ENCODE results near the gene KIF5C. TPM values are rescaled to one million over a fixed set of nuclear protein-coding genes. Genes with fewer than 3 reads are reported as not detected.

KIF5C gene
- total and polyA plus RNA-seq, 8 donors, result under 0.01 to 14.7 (median 2.4) TPM

- Histone ChIP-seq H3K4me3 (no peak overlapping the region), H3K27ac (no peak overlapping the region), H3K36me3 (no peaks in the 10 kb centered on the region), H3K4me1 (peaks cover 0 to 4% (median 0%) of the 10 kb centered on the region in 4 donors), H3K27me3 (peaks cover 0 to 3% (median under 1%) of the 10 kb centered on the region in 3 donors), H3K9me3 (peaks cover 0 to 11% (median 4%) of the 10 kb centered on the region in 4 donors)
- 46 to 72% (median 64%) methylated on average over 1 of the region's 1 CpG for WGBS, 5 donors
- intact Hi-C loops (cut with DNase I; ENCODE audit: low total_unique reads), result no loop called here
- no peak for TF ChIP-seq POLR2A (IDR thresholded peaks at IDR 0.05)
- no peak for TF ChIP-seq CTCF (IDR thresholded peaks at IDR 0.05)
- no peak for TF ChIP-seq EP300 (IDR thresholded peaks at IDR 0.05)
- no peak for TF ChIP-seq POLR2AphosphoS5 (IDR thresholded peaks at IDR 0.05)
- DNase-seq, result no peak
Observed at GRCh38 chr2:149044500-149044899, 169.5 kb downstream of the KIF5C start.

GRCh38 chr2:149047118-149047517, 172.1 kb downstream of the KIF5C start:
- no peaks in the 10 kb centered on the region for H3K4me1 ChIP-seq
- intact Hi-C loops (cut with DNase I; ENCODE audit: low total_unique reads), result no loop called here
- TF ChIP-seq EP300 (IDR thresholded peaks at IDR 0.05), result no peak
- TF ChIP-seq POLR2A (IDR thresholded peaks at IDR 0.05), result no peak
- no peak for TF ChIP-seq POLR2AphosphoS5 (IDR thresholded peaks at IDR 0.05)
- TF ChIP-seq CTCF (IDR thresholded peaks at IDR 0.05), result no peak
- no peak overlapping the region for H3K4me3 ChIP-seq
- H3K27me3 ChIP-seq, result no peaks in the 10 kb centered on the region
- H3K36me3 ChIP-seq, result no peaks in the 10 kb centered on the region
- 89 to 95% (median 91%) methylated on average over 2 of the region's 2 CpGs for WGBS, 5 donors
- DNase-seq, result no peak
- peaks cover 0 to 11% (median 4%) of the 10 kb centered on the region in 4 donors for H3K9me3 ChIP-seq
- H3K27ac ChIP-seq, result no peak overlapping the region

- Histone ChIP-seq H3K4me3 (no peak overlapping the region), H3K27me3 (no peaks in the 10 kb centered on the region), H3K9me3 (peaks cover 0 to 11% (median 4%) of the 10 kb centered on the region in 4 donors), H3K27ac (no peak overlapping the region), H3K36me3 (no peaks in the 10 kb centered on the region), H3K4me1 (no peaks in the 10 kb centered on the region)
- intact Hi-C loops (cut with DNase I; ENCODE audit: low total_unique reads), result no loop called here
- 84 to 94% (median 91%) methylated on average over 2 of the region's 2 CpGs for WGBS, 5 donors
- TF ChIP-seq CTCF (IDR thresholded peaks at IDR 0.05), result no peak
- no peak for DNase-seq
Observed at GRCh38 chr2:149049142-149049541, 174.1 kb downstream of the KIF5C start.

- H3K27me3 ChIP-seq, result no peaks in the 10 kb centered on the region
- no peaks in the 10 kb centered on the region for H3K36me3 ChIP-seq
- intact Hi-C loops (cut with DNase I; ENCODE audit: low total_unique reads), result no loop called here
- TF ChIP-seq EP300 (IDR thresholded peaks at IDR 0.05) (no peak), POLR2A (IDR thresholded peaks at IDR 0.05) (no peak), POLR2AphosphoS5 (IDR thresholded peaks at IDR 0.05) (no peak), CTCF (IDR thresholded peaks at IDR 0.05) (no peak)
- 67 to 82% (median 70%) methylated on average over 6 of the region's 6 CpGs for WGBS, 5 donors
- no peak overlapping the region for H3K4me3 ChIP-seq
- no peak overlapping the region for H3K27ac ChIP-seq
- no peaks in the 10 kb centered on the region for H3K4me1 ChIP-seq
- DNase-seq, result no peak
- H3K9me3 ChIP-seq, result peaks cover 0 to 11% (median 4%) of the 10 kb centered on the region in 4 donors
Observed at GRCh38 chr2:149050188-149050587, 175.2 kb downstream of the KIF5C start.

Data from stomach (tissue), 9 donors.